Omental fat pad (tissue), 4 donors: ENCODE results near the gene IQCK. TPM values are rescaled to one million over a fixed set of nuclear protein-coding genes. Genes with fewer than 3 reads are reported as not detected.

Source experiments
- ATAC-seq: fragments of 150-250 bp; one replicate; pipeline ENCODE4 v1.9.1; 2016; ENCODE audit warnings: mild to moderate bottlenecking, moderate library complexity; ENCODE audit not compliant: low FRiP score
- DNase-seq: peaks from one replicate; pipeline ENCODE4 v3.0.0-alpha.2; 2019; ENCODE audit warnings: low spot score
- CTCF ChIP-seq, 3 donors: fragments of 450-650 bp; IDR thresholded peaks; one replicate each; pipeline ENCODE4 v1.5.1; 2016 to 2017; ENCODE audit warnings: antibody characterized with exemption in 3 of 3, mild to moderate bottlenecking in 3 of 3, moderate library complexity in 2 of 3
- total RNA-seq, 4 donors: library from RNA; depleted of rRNA; stranded (reverse); fragments of >200 nt; gene quantifications; one replicate each; pipeline ENCODE4 v1.1.0, GENCODE V29; 2016

The IQCK gene
- total RNA-seq, 4 donors from 2014 or later, result 14.5 to 28.2 (median 18.9) TPM

DNA sequence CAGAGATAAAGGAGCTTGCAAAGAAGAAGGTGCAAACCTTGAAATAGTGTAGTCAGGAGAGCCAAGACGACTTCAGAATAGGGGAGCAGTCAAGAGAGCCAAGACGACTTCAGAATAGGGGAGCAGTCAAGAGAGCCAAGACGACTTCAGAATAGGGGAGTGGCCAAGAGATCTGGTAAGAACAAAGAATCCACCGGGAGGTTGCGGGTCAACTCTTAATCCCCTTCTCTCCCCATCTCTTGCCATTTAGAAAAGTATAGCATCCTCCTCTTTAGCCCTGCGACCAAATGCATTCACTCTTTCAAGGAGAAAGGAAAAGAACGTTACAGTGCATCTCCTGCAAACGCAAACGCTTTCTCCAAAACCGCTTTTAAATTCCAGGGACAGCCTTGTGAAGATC is 757 bp upstream of the IQCK start:
- TF ChIP-seq CTCF (IDR thresholded peaks at IDR 0.05), result no peak
- ATAC-seq (no peak), DNase-seq (no peak)

DNA sequence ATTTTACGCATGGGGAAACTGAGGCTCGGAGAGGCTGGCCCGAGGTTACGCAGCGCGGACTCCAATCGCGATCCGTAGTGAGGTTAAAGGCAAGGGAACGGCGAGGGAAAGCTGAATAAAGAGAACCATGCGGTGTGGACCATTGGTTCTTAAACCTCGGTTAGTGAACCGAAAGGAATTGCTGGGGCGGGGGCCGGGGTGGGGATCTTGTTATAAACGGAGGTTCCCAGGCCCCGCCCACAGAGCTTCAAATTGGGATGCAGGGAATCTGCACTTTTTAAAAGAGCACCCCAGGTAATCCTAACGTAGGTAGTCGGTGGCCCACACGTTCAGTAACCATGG is 524 bp downstream of the IQCK start:
- no peak for DNase-seq
- peak; percentile 2 for ATAC-seq
- no peak for TF ChIP-seq CTCF (IDR thresholded peaks at IDR 0.05)

DNA sequence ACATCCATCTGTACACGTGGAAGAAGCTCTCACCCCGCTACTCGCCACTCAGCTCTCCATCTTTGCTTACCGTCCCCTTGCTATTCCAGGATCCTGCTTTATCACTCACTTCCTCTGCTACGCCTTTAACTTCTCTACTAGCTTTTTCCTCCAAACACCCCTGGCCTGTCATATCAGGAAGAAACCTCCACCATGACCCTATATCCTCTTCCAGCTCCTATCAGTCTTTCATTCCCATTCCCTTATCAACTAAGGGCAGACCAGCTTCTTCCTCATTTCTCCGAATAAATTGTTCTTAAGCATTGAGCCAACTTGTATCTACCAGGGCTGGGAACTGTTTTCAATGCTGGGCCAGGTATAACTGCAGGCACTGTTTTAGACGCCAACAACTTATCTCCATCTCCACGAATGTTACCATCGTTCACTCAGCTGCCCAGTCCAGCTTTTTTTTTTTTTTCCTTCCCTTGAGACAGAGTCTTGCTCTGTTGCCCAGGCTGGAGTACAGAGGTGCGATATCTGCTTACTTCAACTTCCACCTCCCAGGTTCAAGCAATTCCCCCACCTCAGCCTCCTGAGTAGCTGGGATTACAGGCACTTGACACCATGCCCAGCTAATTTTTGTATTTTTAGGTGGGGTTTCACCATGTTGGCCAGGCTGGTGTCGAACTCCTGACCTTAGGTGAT is 4.3 kb downstream of the IQCK start:
- ATAC-seq (no peak), DNase-seq (no peak)
- no peak for TF ChIP-seq CTCF (IDR thresholded peaks at IDR 0.05)

- TF ChIP-seq CTCF (IDR thresholded peaks at IDR 0.05), result no peak
- ATAC-seq (no peak), DNase-seq (no peak)
These were observed 4.9 kb downstream of the IQCK start for GRCh38 chr16:19722981-19723380.

- TF ChIP-seq CTCF (IDR thresholded peaks at IDR 0.05), result no peak
- DNase-seq (no peak), ATAC-seq (no peak)
These were observed 10.5 kb downstream of the IQCK start for GRCh38 chr16:19728636-19728965.

DNA sequence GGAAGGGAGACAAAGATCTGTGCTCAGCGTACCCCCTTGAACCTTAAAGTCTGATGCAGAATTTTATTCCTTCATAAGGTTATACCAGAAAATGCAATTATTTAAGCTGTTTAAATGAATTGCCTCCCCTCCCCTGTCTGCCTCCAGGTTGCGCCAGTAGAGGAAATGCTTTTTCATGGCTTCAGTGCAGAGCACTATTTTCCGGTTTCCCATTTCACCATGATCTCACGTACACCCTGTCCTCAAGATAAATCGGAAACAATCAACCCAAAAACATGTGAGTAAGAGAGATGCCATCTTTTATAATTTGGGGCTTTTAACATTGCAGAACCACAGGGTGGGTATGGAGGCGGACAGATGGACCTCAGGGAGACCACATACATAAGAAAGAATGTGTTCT is 15.5 kb downstream of the IQCK start:
- DNase-seq, result no peak
- ATAC-seq, result no peak
- no peak for TF ChIP-seq CTCF (IDR thresholded peaks at IDR 0.05)

GRCh38 chr16:19735074-19735867 is 17.2 kb downstream of the IQCK start:
- no peak for TF ChIP-seq CTCF (IDR thresholded peaks at IDR 0.05)
- DNase-seq, result no peak
- ATAC-seq, result no peak
